ENCODE measurements around the gene SLIT2. TPM values are rescaled to one million over a fixed set of nuclear protein-coding genes. Genes with fewer than 3 reads are reported as not detected.

The SLIT2 gene
- total and polyA plus RNA-seq, 2 of the 13 experiments (the other 11 are each of a cell fraction or from before 2014, with no cell fraction given), result 0.03 TPM; not detected in 1

DNA sequence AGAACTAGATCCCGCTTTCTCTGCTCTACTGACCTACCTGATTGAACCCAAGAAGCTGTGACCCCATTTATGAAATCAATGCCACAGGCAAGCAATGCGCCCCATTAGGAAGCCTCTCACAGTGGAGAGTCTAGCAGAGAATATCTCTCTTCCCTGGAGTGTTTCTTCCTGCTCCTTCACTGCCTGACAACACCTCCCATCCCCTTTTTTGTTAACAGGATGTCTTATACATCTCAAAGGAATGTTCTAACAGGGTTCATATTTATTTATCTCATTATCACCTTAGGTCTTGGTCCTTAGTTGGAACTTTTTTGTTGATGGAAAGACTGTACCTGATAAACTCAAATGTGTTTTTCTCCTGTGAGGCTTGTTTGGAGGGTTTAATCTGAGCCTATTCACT lies 35.5 kb downstream of the SLIT2 start:
- CTCF ChIA-PET (ENCODE audit: low intra/inter-chr PET ratio, low total read pairs), result no interaction called here
- POLR2A ChIA-PET, result no interaction called here
- no peak overlapping the region for H3K4me2 ChIP-seq (ENCODE audit: low read depth, low read length)
- BruUV-seq (replicated peaks), result no TSS peak
- no peak for DNase-seq (ENCODE audit: low spot score)
- no peaks in the 10 kb centered on the region for H3K9me3 ChIP-seq (ENCODE audit: low read length)
- H3K4me1 ChIP-seq (ENCODE audit: insufficient read depth, low read length), result no peaks in the 10 kb centered on the region
- H3K36me3 ChIP-seq (replicated peaks in 1 of 2; ENCODE audit: control insufficient read depth in 1 of 2, insufficient read depth in 2 of 2, low read length in 2 of 2), result no peaks in the 10 kb centered on the region
- H2AFZ ChIP-seq (ENCODE audit: low read length), result no peak overlapping the region
- no peak for FAIRE-seq
- no peaks in the 10 kb centered on the region for H3K27me3 ChIP-seq (ENCODE audit: control insufficient read depth in 1 of 2, insufficient read depth in 2 of 2, low read length in 2 of 2)
- H3K27ac ChIP-seq (ENCODE audit: extremely low read length, insufficient read depth, low read length), result no peak overlapping the region
- no peak overlapping the region for H3K9ac ChIP-seq (ENCODE audit: insufficient read depth, low read depth, low read length)
- in situ Hi-C loops (cut with HindIII; ENCODE audit: extremely low pct_ligation_motif_present, low pct_unique_long_range_greater_than_20kb) (no loop called here), intact Hi-C loops (cut with micrococcal nuclease; ENCODE audit: unreplicated experiment) (no loop called here)
- WGBS (ENCODE audit: low lambda C conversion rate), result 15% methylated on average over 2 of the region's 2 CpGs
- no peak for ATAC-seq
- no peaks in the 10 kb centered on the region for H3K79me2 ChIP-seq (ENCODE audit: insufficient read depth, low read length)
- H3K4me3 ChIP-seq (replicated peaks in 1 of 3; ENCODE audit: insufficient read depth in 1 of 3, low read depth in 2 of 3, low read length in 3 of 3), result no peak overlapping the region
- no peaks in the 10 kb centered on the region for H4K20me1 ChIP-seq (ENCODE audit: insufficient read depth, low read length)
- no peak for TF ChIP-seq HES4 (CRISPR knock-in tag; IDR thresholded peaks at IDR 0.05; ENCODE audit: borderline replicate concordance)
- TF ChIP-seq AGO1 (IDR thresholded peaks at IDR 0.05; ENCODE audit: low read depth, low read length, poor library complexity, severe bottlenecking), result no peak
- no peak for TF ChIP-seq KLF13 (CRISPR knock-in tag; IDR thresholded peaks at IDR 0.05)
- no peak for TF ChIP-seq RFXANK (CRISPR knock-in tag; IDR thresholded peaks at IDR 0.05)
- TF ChIP-seq JUNB (CRISPR knock-in tag; IDR thresholded peaks at IDR 0.05; ENCODE audit: borderline replicate concordance), result no peak
- TF ChIP-seq CAMTA2 (CRISPR knock-in tag; IDR thresholded peaks at IDR 0.05; ENCODE audit: borderline replicate concordance), result no peak
- no peak for TF ChIP-seq ZBTB8A (CRISPR knock-in tag; IDR thresholded peaks at IDR 0.05; ENCODE audit: borderline replicate concordance, low read depth)
- TF ChIP-seq, protein P1, sequence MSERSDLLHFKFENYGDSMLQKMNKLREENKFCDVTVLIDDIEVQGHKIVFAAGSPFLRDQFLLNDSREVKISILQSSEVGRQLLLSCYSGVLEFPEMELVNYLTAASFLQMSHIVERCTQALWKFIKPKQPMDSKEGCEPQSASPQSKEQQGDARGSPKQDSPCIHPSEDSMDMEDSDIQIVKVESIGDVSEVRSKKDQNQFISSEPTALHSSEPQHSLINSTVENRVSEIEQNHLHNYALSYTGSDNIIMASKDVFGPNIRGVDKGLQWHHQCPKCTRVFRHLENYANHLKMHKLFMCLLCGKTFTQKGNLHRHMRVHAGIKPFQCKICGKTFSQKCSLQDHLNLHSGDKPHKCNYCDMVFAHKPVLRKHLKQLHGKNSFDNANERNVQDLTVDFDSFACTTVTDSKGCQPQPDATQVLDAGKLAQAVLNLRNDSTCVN (CRISPR knock-in tag; IDR thresholded peaks at IDR 0.05; ENCODE audit: borderline replicate concordance), result no peak
- TF ChIP-seq ZIK1 (CRISPR knock-in tag; IDR thresholded peaks at IDR 0.05; ENCODE audit: borderline replicate concordance, low read depth), result no peak
- TF ChIP-seq ZNF354B (CRISPR knock-in tag; IDR thresholded peaks at IDR 0.05), result no peak
- TF ChIP-seq, protein P2, sequence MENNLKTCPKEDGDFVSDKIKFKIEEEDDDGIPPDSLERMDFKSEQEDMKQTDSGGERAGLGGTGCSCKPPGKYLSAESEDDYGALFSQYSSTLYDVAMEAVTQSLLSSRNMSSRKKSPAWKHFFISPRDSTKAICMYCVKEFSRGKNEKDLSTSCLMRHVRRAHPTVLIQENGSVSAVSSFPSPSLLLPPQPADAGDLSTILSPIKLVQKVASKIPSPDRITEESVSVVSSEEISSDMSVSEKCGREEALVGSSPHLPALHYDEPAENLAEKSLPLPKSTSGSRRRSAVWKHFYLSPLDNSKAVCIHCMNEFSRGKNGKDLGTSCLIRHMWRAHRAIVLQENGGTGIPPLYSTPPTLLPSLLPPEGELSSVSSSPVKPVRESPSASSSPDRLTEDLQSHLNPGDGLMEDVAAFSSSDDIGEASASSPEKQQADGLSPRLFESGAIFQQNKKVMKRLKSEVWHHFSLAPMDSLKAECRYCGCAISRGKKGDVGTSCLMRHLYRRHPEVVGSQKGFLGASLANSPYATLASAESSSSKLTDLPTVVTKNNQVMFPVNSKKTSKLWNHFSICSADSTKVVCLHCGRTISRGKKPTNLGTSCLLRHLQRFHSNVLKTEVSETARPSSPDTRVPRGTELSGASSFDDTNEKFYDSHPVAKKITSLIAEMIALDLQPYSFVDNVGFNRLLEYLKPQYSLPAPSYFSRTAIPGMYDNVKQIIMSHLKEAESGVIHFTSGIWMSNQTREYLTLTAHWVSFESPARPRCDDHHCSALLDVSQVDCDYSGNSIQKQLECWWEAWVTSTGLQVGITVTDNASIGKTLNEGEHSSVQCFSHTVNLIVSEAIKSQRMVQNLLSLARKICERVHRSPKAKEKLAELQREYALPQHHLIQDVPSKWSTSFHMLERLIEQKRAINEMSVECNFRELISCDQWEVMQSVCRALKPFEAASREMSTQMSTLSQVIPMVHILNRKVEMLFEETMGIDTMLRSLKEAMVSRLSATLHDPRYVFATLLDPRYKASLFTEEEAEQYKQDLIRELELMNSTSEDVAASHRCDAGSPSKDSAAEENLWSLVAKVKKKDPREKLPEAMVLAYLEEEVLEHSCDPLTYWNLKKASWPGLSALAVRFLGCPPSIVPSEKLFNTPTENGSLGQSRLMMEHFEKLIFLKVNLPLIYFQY (CRISPR knock-in tag; IDR thresholded peaks at IDR 0.05; ENCODE audit: borderline replicate concordance), result no peak
- TF ChIP-seq ZNF224 (CRISPR knock-in tag; IDR thresholded peaks at IDR 0.05), result no peak
- TF ChIP-seq, protein P3, sequence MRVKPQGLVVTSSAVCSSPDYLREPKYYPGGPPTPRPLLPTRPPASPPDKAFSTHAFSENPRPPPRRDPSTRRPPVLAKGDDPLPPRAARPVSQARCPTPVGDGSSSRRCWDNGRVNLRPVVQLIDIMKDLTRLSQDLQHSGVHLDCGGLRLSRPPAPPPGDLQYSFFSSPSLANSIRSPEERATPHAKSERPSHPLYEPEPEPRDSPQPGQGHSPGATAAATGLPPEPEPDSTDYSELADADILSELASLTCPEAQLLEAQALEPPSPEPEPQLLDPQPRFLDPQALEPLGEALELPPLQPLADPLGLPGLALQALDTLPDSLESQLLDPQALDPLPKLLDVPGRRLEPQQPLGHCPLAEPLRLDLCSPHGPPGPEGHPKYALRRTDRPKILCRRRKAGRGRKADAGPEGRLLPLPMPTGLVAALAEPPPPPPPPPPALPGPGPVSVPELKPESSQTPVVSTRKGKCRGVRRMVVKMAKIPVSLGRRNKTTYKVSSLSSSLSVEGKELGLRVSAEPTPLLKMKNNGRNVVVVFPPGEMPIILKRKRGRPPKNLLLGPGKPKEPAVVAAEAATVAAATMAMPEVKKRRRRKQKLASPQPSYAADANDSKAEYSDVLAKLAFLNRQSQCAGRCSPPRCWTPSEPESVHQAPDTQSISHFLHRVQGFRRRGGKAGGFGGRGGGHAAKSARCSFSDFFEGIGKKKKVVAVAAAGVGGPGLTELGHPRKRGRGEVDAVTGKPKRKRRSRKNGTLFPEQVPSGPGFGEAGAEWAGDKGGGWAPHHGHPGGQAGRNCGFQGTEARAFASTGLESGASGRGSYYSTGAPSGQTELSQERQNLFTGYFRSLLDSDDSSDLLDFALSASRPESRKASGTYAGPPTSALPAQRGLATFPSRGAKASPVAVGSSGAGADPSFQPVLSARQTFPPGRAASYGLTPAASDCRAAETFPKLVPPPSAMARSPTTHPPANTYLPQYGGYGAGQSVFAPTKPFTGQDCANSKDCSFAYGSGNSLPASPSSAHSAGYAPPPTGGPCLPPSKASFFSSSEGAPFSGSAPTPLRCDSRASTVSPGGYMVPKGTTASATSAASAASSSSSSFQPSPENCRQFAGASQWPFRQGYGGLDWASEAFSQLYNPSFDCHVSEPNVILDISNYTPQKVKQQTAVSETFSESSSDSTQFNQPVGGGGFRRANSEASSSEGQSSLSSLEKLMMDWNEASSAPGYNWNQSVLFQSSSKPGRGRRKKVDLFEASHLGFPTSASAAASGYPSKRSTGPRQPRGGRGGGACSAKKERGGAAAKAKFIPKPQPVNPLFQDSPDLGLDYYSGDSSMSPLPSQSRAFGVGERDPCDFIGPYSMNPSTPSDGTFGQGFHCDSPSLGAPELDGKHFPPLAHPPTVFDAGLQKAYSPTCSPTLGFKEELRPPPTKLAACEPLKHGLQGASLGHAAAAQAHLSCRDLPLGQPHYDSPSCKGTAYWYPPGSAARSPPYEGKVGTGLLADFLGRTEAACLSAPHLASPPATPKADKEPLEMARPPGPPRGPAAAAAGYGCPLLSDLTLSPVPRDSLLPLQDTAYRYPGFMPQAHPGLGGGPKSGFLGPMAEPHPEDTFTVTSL (CRISPR knock-in tag; IDR thresholded peaks at IDR 0.05; ENCODE audit: borderline replicate concordance), result no peak
- no peak for TF ChIP-seq YY1 (IDR thresholded peaks at IDR 0.05; ENCODE audit: insufficient read depth, insufficient replicate concordance, low read depth, low read length)
- TF ChIP-seq TBX3 (IDR thresholded peaks at IDR 0.05; ENCODE audit: borderline replicate concordance), result no peak

All from HepG2 (cell line).